Activated CD8-positive, alpha-beta T cell treated with anti-CD3 and anti-CD28 coated beads, Interleukin-2, amount 10 ng/mL, durations not matched to agents 7 days and 5 days (primary cell): Measurements from ENCODE around the gene AFF3. TPM values are rescaled to one million over a fixed set of nuclear protein-coding genes. Genes with fewer than 3 reads are reported as not detected.

ENCODE experiments used
- ATAC-seq: fragments of 150-1000 bp; cut with Tn5 transposase; one replicate; pipeline ENCODE4 v1.10.0; 2021; ENCODE audit warnings: moderate library complexity
- CTCF ChIA-PET: fragments of 350-600 bp; sonication (Branson Sonifier 250); formaldehyde crosslinking; loops from one replicate; lab custom pipeline; 2021; ENCODE audit warnings: antibody characterized with exemption; lab: Charles Lee
- POLR2A ChIA-PET: fragments of 350-600 bp; sonication (Branson Sonifier 250); formaldehyde crosslinking; loops from one replicate; lab custom pipeline; 2021; ENCODE audit warnings: antibody characterized with exemption; lab: Charles Lee
- DNase-seq: peaks from one replicate; pipeline ENCODE4 v3.0.0-alpha.2; 2020
- H3K27ac Mint-ChIP-seq: one replicate; pipeline ENCODE4 v1.8.0; 2021; ENCODE audit warnings: mild to moderate bottlenecking, mixed read lengths
- H3K27me3 Mint-ChIP-seq: one replicate; pipeline ENCODE4 v1.8.0; 2021; ENCODE audit warnings: low read depth, mixed read lengths
- H3K36me3 Mint-ChIP-seq: one replicate; pipeline ENCODE4 v1.8.0; 2021; ENCODE audit warnings: low read depth, mixed read lengths
- H3K4me1 Mint-ChIP-seq: one replicate; pipeline ENCODE4 v1.8.0; 2021; ENCODE audit warnings: low read depth, mixed read lengths
- H3K4me3 Mint-ChIP-seq: one replicate; pipeline ENCODE4 v1.8.0; 2021; ENCODE audit warnings: mild to moderate bottlenecking, mixed read lengths
- H3K9me3 Mint-ChIP-seq: one replicate; pipeline ENCODE4 v1.8.0; 2022; ENCODE audit warnings: mixed read lengths; ENCODE audit not compliant: insufficient read depth
- total RNA-seq, 2 experiments: library from RNA; stranded (reverse); gene quantifications; one replicate each; pipeline ENCODE4 v1.2.3, GENCODE V29; 2021

The AFF3 gene
- total RNA-seq, 2 experiments from 2014 or later, result 7.1 to 7.9 TPM

DNA sequence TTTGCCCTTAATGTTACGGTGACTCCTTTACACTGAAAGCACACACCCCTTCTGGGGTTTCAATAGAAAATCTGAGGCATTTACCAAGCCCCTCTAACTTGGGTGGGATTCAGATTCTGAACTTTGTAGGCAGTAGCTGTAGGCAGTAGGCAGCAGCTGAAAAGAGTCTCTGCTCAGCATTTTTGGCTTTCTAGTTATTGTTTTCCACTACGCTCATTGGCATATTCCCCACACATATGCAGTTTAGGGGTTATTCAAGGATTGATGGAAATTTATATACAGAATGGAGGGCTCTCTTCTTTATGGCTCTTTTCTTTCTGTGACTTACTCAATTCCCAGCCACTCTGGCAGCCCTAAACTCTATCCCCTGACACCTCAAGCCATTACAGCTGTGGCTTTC, 419.9 kb downstream of the AFF3 start:
- Mint-ChIP-seq H3K36me3 (no peaks in the 10 kb centered on the region), H3K27me3 (no peaks in the 10 kb centered on the region), H3K4me3 (no peak overlapping the region), H3K27ac (no peak overlapping the region), H3K4me1 (no peaks in the 10 kb centered on the region), H3K9me3 (peaks cover 6% of the 10 kb centered on the region)
- CTCF ChIA-PET, result no interaction called here
- POLR2A ChIA-PET, result no interaction called here
- DNase-seq (no peak), ATAC-seq (no peak)

DNA sequence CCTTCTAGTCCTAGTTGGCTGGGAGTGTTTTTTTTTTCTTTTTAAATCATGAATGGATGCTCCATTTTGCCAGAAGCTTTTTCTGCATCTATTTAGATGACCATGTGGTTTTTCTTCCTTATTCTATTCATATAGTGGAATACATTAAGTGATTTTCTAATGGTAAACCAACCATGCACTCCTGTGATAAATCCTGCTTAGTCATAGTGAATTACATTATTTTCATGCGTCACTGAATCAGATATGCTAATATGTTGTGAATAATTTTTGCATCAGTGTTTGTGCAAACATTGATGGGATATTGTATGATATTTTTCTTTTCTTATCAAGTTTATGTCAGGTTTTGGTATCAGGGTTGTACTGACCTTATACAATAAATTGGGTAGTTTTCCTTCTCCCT, 423.3 kb downstream of the AFF3 start:
- DNase-seq (no peak), ATAC-seq (no peak)
- POLR2A ChIA-PET, result no interaction called here
- Mint-ChIP-seq H3K9me3 (peaks cover 6% of the 10 kb centered on the region), H3K36me3 (no peaks in the 10 kb centered on the region), H3K27me3 (no peaks in the 10 kb centered on the region), H3K4me3 (no peak overlapping the region), H3K4me1 (no peaks in the 10 kb centered on the region), H3K27ac (no peak overlapping the region)
- CTCF ChIA-PET, result no interaction called here

DNA sequence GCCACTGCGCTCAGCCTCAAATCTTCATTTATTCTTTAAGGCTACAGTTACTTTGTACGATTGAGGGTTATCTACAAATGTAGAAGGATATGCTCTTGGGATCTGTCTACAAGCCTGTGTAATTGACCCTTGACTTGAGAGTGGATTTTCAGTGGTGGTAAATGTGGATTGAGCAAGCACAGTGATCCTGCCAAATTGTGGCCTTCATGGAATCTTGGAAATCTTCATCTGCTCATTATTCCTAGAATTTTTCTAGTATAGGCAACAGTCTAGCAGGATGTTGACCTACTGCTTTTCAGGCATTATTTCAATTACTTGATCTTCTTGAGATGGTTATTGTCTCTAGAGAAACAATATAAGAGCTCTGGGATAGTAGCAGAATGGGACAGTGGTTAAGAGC, 426.4 kb downstream of the AFF3 start:
- DNase-seq (no peak), ATAC-seq (no peak)
- Mint-ChIP-seq H3K4me3 (no peak overlapping the region), H3K36me3 (no peaks in the 10 kb centered on the region), H3K27me3 (no peaks in the 10 kb centered on the region), H3K9me3 (no peaks in the 10 kb centered on the region), H3K27ac (no peak overlapping the region), H3K4me1 (no peaks in the 10 kb centered on the region)
- POLR2A ChIA-PET, result no interaction called here
- CTCF ChIA-PET, result no interaction called here

DNA sequence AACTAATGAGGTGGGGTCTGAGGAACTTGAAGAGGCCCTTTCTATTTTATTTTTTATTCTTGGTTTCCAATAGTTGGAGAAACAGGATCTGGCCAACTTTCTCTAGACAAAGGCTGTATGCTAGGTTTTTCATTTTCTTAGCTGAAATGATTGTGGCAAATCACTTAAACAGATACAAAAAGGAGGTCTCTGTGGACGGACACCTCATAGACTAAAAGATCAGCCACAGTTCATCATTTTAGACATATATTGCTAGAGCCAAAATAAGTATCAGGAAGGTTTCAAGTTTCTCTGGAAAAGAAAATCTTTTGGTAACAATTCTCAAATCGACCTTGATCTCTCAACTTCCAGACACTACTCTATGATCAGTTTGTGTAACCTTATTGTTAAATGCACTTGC, 428.0 kb downstream of the AFF3 start:
- H3K27me3 Mint-ChIP-seq, result no peaks in the 10 kb centered on the region
- no peak for ATAC-seq
- no peaks in the 10 kb centered on the region for H3K9me3 Mint-ChIP-seq
- CTCF ChIA-PET, result no interaction called here
- DNase-seq, result no peak
- POLR2A ChIA-PET, result no interaction called here
- no peak overlapping the region for H3K27ac Mint-ChIP-seq
- H3K36me3 Mint-ChIP-seq, result no peaks in the 10 kb centered on the region
- no peak overlapping the region for H3K4me3 Mint-ChIP-seq
- no peaks in the 10 kb centered on the region for H3K4me1 Mint-ChIP-seq

DNA sequence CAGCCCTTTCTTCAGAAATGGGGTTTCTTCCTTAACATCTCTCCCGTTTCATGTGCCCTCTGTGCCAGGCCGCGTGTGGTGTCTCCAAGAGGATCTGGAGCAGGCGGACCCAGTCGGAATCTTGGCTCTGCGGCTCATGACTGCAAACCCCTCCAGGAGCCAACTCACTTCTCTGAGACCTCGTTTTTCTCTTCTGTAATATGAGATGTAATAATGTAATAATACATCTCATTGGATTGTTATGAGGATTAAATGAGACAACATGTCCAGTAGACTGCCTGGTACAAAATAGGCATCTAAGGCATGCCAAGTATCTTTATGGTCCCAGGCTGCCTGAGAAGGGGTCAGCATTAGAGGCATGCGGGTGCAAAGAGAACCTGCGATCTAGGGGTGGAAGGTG, 431.2 kb downstream of the AFF3 start:
- Mint-ChIP-seq H3K4me3 (no peak overlapping the region), H3K9me3 (no peaks in the 10 kb centered on the region), H3K4me1 (no peaks in the 10 kb centered on the region), H3K27me3 (no peaks in the 10 kb centered on the region), H3K27ac (no peak overlapping the region), H3K36me3 (no peaks in the 10 kb centered on the region)
- ChIA-PET CTCF (no interaction called here), POLR2A (no interaction called here)
- DNase-seq, result no peak
- no peak for ATAC-seq

DNA sequence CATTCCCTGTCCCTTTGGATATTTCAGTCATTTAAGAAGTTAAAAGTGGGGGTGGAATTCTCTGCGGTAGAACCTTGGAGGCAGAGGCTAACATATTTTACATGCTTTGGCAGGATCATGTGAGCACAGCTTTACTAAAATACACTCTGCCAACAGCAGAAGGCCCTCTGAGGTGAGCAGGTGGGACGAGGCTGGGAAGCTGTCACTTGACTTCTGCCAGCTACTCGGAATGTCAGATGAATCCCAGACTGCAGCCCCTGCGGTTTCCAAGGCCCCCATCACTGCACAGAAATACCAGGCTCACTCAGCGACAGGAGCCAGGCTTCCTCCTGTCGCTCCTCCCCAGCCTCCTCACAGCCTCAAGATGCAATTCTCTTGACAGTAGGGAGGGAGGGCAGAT, 431.7 kb downstream of the AFF3 start:
- no peak overlapping the region for H3K27ac Mint-ChIP-seq
- ATAC-seq (no peak), DNase-seq (no peak)
- no peaks in the 10 kb centered on the region for H3K27me3 Mint-ChIP-seq
- H3K9me3 Mint-ChIP-seq, result no peaks in the 10 kb centered on the region
- POLR2A ChIA-PET, result no interaction called here
- H3K4me3 Mint-ChIP-seq, result no peak overlapping the region
- H3K4me1 Mint-ChIP-seq, result no peaks in the 10 kb centered on the region
- H3K36me3 Mint-ChIP-seq, result no peaks in the 10 kb centered on the region
- CTCF ChIA-PET, result no interaction called here

DNA sequence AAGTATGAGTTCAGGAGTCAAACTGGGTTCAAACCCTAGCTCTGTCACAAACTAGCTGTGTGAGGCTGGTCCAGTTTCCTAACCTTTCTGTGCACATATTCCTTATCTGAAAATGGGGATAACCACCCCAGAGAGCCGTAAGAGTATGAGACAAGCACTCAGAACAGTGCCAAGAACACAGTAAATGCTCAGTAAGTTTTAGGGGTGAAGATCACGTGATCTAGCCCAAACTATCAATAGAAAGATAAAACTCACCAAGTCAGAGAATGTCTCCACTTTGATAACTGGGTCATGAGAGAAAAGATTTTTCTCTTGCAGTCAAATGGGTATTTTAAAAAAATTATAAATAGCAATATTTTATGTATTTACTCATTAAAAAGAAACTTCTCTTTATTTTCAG, 433.2 kb downstream of the AFF3 start:
- Mint-ChIP-seq H3K9me3 (no peaks in the 10 kb centered on the region), H3K27me3 (no peaks in the 10 kb centered on the region), H3K4me3 (no peak overlapping the region), H3K27ac (no peak overlapping the region), H3K4me1 (no peaks in the 10 kb centered on the region), H3K36me3 (no peaks in the 10 kb centered on the region)
- DNase-seq, result no peak
- no peak for ATAC-seq
- POLR2A ChIA-PET, result no interaction called here
- CTCF ChIA-PET, result no interaction called here

DNA sequence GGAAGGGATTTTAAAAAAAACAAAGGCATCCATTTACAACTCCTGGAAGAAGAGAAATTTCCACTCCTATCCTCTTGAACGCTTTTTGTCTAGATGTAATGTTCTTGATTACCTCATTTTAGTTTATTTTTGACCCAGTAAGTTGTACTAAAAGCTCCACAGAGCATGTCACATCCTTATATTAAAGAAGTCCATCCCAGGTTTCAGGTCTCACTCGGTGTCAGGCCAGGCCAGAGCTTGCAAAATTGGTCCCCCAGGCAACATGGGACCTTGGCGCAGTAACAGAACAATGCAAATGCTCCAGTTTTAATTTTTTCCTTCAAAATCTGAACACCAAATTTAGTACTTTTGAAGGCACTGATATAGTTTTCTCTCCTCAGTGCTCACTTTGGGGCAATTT, 434.2 kb downstream of the AFF3 start:
- Mint-ChIP-seq H3K4me1 (no peaks in the 10 kb centered on the region), H3K27ac (no peak overlapping the region), H3K27me3 (no peaks in the 10 kb centered on the region), H3K36me3 (no peaks in the 10 kb centered on the region), H3K9me3 (no peaks in the 10 kb centered on the region), H3K4me3 (no peak overlapping the region)
- POLR2A ChIA-PET, result no interaction called here
- DNase-seq (no peak), ATAC-seq (no peak)
- CTCF ChIA-PET, result no interaction called here

DNA sequence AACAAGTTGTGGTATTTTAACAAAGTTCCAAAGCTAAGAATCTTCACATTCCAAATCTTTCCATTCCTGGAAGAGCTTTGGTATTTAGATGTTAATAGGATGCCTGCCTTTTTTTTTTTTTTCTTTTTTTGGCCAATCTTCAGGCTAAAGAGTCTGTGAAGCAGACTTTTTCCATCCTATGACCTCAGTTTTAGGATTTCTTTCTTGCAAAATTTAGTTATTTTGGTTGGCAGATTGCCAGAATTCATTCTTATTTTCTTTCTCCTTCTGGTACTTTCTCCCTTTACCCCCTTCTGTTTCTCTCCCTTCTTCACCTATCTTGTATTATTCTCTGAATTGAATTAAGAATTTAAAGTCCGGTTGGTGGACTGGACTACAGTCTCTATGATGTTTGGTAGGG, 434.8 kb downstream of the AFF3 start:
- Mint-ChIP-seq H3K36me3 (no peaks in the 10 kb centered on the region), H3K9me3 (no peaks in the 10 kb centered on the region), H3K27me3 (no peaks in the 10 kb centered on the region), H3K4me1 (no peaks in the 10 kb centered on the region), H3K27ac (no peak overlapping the region), H3K4me3 (no peak overlapping the region)
- ChIA-PET POLR2A (no interaction called here), CTCF (no interaction called here)
- no peak for ATAC-seq
- no peak for DNase-seq

DNA sequence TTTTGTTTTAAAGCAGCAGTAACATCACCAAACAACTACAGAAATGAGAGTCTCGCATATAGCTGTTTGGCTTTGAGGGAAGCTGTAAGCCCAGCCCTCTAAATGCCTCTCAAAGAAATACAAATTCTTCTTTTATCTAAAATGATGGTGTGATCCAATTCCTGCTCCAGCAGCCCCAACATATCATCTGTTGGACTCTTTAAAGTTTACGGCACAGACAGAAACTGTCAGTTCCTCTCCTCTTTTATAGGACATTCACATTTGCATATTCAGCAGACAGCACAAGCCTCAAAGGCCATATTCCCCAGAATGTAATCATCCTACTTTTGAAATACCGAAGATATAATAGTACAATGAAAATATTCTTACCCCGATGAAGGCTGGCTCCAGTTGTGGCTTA, 435.7 kb downstream of the AFF3 start:
- DNase-seq (no peak), ATAC-seq (no peak)
- Mint-ChIP-seq H3K36me3 (no peaks in the 10 kb centered on the region), H3K27me3 (peaks cover 3% of the 10 kb centered on the region), H3K4me3 (no peak overlapping the region), H3K9me3 (no peaks in the 10 kb centered on the region), H3K27ac (no peak overlapping the region), H3K4me1 (peaks cover under 1% of the 10 kb centered on the region)
- POLR2A ChIA-PET, result no interaction called here
- CTCF ChIA-PET, result no interaction called here

DNA sequence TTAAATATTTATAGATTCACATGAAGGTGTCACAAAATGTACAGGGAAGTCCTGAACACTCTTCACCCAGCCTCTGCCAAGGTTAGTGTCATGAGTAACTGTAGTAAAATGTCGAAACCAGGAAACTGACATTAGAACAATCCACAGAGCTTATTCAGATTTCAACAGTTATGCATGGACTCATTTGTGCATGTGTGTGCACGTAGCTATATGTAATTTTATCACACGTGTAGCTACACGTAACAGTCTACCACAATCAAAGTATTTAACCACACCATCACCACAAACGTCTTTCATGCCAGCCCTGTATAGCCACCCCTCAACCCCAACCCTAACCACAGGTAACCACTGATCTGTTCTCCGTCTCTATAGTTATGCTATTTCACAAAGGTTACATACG, 440.9 kb downstream of the AFF3 start:
- peaks cover 18% of the 10 kb centered on the region for H3K27me3 Mint-ChIP-seq
- ChIA-PET POLR2A (no interaction called here), CTCF (interaction anchor here (0.8 kb wide), 1 partner anchor 20 kb away, joined by 3 read pairs; no protein-coding TSS in a partner anchor)
- DNase-seq, result no peak
- no peak overlapping the region for H3K4me3 Mint-ChIP-seq
- H3K36me3 Mint-ChIP-seq, result no peaks in the 10 kb centered on the region
- ATAC-seq, result no peak
- peaks cover 2% of the 10 kb centered on the region for H3K4me1 Mint-ChIP-seq
- H3K27ac Mint-ChIP-seq, result no peak overlapping the region
- H3K9me3 Mint-ChIP-seq, result no peaks in the 10 kb centered on the region

DNA sequence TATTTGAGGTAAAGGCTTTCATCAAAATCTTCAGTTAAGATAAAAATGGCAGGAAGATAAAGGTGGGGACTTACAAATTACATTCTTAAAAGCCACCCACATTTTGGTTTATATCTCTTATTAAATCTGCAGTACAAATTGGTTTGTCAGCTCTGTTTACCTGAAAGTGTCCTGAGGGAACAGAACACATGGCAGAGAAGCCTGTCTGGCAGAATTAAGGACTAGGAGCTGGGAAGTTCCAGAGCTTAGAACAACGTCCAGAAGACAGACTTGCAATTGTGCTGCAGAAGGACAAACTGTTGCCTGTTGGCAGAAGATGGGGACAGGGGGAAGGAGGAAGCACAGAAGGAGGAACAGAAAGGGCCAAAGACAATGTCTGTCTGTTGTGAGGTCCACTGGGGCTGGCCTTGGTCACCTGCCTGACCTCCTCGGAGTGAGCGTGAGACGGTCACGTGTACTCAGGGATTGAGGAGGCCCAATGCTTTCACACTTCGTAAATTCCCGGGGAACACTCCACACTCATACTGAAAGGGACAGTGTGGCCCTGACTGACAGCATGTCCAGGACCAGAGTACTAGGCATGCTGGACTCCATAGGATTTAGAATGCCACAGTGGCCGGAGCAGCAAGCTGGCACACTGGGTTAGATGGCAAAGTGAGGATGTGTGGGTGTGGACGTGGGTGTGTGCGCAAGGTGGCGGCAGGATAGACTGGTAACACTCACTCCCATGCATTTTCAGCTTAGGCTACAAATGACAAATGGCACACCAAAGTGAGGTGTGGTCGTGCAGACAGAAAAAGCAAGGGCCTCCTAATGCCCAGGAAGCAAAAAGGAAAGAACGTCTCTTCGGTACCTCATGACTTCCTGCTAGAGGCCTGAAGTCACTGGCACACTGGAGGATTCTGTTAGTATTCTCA, 441.6 kb downstream of the AFF3 start:
- no peak for ATAC-seq
- CTCF ChIA-PET, result interaction anchor here (0.8 kb wide), 1 partner anchor 21 kb away, joined by 3 read pairs; no protein-coding TSS in a partner anchor

More for the DNA sequence above, 441.6 kb downstream of the AFF3 start:
- DNase-seq, result no peak
- H3K9me3 Mint-ChIP-seq, result no peaks in the 10 kb centered on the region
- H3K27ac Mint-ChIP-seq, result no peak overlapping the region
- peaks cover 2% of the 10 kb centered on the region for H3K4me1 Mint-ChIP-seq
- POLR2A ChIA-PET, result no interaction called here
- peaks cover 18% of the 10 kb centered on the region for H3K27me3 Mint-ChIP-seq
- H3K4me3 Mint-ChIP-seq, result no peak overlapping the region
- H3K36me3 Mint-ChIP-seq, result no peaks in the 10 kb centered on the region
